Fibroblast of skin of right quadriceps (primary cell): Measurements from ENCODE around the gene TMEM181.
"Not testable (repeated sequence)": the region's sequence is repeated elsewhere in the genome, so short reads cannot be mapped to it uniquely, and the experiment has no call there.

Source experiments
- DNase-seq: peaks from one replicate; pipeline ENCODE4 v3.0.0-alpha.2; 2013

The TMEM181 gene, protein sequence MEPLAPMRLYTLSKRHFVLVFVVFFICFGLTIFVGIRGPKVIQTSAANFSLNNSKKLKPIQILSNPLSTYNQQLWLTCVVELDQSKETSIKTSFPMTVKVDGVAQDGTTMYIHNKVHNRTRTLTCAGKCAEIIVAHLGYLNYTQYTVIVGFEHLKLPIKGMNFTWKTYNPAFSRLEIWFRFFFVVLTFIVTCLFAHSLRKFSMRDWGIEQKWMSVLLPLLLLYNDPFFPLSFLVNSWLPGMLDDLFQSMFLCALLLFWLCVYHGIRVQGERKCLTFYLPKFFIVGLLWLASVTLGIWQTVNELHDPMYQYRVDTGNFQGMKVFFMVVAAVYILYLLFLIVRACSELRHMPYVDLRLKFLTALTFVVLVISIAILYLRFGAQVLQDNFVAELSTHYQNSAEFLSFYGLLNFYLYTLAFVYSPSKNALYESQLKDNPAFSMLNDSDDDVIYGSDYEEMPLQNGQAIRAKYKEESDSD

DNA sequence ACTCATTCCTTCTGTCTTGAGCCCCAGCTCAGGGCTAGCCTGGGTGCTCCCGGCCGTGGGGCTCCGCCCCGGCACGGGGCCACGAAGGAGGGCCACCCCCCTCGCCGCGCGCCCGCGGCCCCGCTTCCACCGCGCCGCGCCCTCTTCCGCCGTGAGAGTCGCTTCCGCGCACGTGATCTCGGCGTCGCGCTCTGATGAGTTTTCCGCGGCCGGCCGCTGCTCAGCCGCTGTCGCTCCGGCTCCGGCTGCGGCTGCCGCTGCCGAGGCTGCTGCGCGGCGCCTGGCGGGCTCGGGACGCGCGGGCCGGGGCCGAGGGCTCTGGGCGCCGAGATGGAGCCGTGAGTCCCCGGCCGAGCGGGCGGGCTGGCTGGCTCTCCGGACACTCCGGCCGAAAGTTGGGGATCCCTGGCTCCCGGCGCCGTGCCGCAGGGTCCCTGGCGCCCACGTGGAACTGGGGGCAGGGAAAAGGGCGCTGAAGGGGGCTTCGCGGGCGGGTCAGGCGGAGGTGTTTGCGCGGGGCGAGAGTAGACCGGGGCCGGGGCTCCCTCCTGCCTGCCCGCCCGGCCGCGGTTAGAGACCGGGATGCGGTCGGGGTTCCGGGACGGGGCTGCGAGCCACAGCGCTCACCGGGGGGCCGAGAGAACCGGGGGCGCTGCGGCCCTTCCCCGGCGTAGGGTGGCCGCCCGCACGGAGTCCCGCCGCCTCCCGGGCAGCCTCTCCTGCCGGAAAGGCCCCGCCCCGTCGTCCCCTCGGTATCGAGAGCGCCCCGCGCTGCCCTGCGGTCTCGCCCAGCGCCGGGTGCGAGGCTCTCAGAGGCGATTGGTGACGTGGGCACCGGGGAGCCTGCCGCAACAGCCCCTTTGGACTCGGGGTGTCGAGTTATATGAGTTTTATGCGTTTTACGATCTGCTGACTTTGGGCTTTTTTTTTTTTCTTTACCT is at the start of gene TMEM181:
Gene TMEM181 (plus strand): TSS at position 197 of the 941 bp plus-strand sequence. CDS start 134 bp downstream, at position 331.
- peak; percentile 84 for DNase-seq

DNA sequence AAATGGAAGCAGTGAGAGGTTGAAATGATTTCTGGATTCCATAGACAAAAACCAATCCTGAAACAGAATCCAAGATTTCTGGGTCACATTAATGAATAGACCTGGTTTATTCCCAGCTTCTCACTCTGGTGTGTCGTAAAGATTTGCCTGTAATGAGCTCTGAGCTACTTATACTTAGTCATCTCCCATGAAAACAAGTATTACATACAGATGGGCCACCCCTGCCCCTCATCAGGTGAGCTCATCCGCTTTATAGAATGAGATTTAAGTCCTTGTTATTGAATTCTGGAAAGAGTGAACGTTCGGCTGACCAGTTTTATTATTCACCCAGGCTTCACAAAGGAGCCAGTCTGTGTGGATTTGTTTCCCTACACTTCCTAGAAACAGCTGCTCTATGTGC is 47.1 kb upstream of the TMEM181 start:
- DNase-seq = no peak

- no peak for DNase-seq
Measured at GRCh38 chr6:158514176-158514575, 45.7 kb upstream of the TMEM181 start.

DNA sequence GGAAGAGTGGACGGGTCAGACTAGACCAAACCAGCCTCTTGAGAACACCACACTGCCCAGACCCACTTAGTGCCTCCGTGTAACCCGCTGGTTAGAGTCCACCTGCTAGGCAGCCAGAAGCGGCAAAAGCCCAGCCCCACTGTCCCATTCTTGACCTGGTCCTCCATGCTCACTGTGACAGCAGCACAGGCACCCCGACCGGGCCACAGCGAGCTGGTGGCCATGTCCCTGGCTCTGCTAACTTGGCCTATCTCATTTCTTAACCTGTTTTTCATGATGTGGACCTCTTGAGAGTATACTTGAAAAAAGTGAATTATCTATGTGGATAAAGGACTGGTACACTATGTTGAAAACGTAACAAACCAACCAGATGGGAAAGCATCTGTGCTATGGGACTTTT is 44.9 kb upstream of the TMEM181 start:
- no peak for DNase-seq

DNA sequence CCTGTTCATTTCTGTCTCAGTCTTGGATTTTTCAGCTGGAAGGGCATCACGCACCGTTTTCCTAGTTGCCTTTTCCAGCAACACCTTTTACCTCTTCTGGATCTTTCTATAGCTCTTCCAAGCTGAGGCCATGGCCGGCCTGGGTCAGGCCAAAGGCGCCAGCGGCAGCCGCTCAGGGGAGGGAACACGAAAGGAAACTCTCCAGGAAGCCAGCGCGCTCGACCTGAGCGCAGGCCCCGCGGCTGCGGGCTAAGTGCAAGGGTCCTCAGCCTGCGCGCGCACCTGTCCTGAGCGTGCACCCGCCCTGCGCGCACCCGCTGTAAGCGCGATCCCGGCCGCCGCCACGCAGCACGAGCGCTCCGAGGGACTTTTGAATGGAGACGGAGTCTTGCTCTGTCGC is 43.8 kb upstream of the TMEM181 start:
- DNase-seq = no peak

DNA sequence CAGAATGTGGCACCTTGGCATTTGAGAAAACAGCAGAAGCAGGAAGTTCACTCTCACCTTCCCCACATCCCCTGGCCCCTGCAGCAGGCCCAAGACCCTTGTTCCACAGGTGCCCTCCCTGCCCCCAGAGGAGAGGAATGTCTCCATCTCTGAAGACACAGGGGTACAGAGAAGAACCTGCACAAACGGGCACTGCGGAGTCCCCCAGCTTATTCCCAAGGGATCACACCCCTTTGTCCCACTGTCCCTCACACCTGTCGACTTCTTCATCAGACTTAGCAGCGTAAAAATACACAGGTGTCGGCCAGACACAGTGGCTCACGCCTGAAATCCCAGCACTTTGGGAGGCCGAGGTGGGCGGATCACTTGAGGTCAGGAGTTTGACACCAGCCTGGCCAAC is 42.9 kb upstream of the TMEM181 start:
- DNase-seq = no peak

- DNase-seq = no peak
Measured at GRCh38 chr6:158517581-158517980, 42.3 kb upstream of the TMEM181 start.

- peak; percentile 79 for DNase-seq
Measured at GRCh38 chr6:158518191-158519127, 41.4 kb upstream of the TMEM181 start.

GRCh38 chr6:158519300-158519699 is 40.6 kb upstream of the TMEM181 start:
- DNase-seq = no peak

GRCh38 chr6:158519761-158520160 is 40.1 kb upstream of the TMEM181 start:
- no peak for DNase-seq

DNA sequence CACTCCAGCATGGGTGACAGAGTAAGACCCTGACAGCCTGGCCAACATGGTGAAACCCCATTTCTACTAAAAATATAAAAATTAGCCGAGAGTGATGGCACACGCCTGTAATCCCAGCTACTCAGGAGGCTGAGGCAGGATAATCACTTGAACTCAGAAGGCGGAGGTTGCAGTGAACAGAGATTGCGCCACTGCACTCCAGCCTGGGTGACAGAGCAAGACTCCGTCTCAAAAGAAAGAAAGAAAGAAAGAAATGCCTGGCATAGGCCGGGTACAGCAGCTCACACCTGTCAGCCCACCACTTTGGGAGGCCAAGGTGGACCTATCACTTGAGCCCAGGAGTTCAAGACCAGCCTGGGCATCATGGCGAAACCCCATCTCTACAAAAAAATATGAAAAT is 38.9 kb upstream of the TMEM181 start:
- not testable (repeated sequence) for DNase-seq

DNA sequence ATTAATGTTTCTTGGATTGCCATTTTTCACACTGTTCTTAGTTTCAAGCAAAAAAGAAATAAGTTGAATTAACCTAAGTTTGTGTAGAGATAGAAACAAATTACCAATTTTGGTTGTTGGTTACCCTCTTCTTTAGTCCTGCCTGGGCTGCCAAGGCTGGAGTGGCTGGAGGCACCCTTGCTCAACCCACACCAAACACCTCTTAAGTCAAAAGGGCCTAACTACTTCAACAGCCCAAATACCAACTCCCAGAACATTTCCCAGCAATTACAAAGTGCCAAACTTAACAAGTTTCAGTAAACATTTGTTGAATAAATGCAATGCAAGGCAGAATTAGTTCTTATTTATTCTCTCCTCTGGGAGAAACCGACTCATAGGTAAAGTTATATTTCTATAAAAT is 38.1 kb upstream of the TMEM181 start:
- no peak for DNase-seq

- no peak for DNase-seq
Measured at GRCh38 chr6:158522616-158523015, 37.3 kb upstream of the TMEM181 start.

DNA sequence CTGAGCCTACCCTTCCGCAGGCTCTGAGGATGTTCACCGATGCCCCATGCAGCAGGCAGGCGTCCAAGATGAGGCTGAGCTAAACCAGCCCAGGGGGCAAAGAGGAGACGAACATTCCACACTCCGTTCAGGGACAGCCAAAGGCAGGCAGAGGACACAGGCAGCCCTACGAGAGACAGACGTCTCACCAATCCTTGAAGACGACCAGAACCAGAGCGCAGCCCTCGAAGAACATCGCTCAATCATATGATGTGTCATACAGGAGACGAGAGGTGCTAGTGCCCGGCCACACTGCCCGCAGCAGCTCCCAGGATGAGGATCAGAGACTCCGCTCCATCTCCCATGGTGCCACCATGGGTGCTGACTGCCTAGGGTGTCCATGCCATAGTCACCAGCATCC is 35.6 kb upstream of the TMEM181 start:
- DNase-seq = no peak

DNA sequence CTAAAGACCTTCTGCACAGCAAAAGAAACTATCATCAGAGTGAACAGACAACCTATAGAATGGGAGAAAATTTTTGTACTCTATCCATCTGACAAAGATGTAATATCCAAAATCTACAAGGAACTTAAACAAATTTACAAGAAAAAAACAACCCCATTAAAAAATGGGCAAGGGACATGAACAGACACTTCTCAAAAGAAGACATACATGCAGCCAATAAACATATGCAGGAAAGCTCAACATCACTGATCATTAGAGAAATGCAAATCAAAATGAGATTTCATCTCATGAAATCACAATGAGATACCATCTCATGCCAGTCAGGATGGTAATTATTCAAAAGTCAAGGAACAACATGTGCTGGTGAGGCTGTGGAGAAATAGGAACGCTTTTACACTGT is 32.0 kb upstream of the TMEM181 start:
- not testable (repeated sequence) for DNase-seq

GRCh38 chr6:158528826-158529225 is 31.1 kb upstream of the TMEM181 start:
- DNase-seq = no peak

DNA sequence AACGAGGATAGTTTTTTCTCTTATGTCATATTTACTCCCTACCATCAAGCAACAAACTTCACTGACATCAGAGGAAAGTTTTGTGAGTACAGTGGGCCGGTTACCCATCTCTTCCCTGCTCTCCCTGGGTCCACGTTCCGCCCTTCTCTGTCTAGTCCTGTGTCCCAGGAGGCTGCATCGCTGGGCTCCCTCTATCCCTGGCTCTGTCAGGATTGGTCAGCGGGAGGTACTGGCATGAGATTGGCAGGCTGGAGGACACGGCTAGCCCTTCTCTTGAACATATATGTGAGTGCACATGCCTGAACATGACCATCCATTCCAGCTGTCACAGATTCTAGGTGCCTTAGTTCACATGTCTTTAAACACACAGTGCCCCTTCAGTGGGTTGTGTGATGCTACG is 30.3 kb upstream of the TMEM181 start:
- DNase-seq = no peak

GRCh38 chr6:158531566-158531965 is 28.3 kb upstream of the TMEM181 start:
- DNase-seq = no peak

DNA sequence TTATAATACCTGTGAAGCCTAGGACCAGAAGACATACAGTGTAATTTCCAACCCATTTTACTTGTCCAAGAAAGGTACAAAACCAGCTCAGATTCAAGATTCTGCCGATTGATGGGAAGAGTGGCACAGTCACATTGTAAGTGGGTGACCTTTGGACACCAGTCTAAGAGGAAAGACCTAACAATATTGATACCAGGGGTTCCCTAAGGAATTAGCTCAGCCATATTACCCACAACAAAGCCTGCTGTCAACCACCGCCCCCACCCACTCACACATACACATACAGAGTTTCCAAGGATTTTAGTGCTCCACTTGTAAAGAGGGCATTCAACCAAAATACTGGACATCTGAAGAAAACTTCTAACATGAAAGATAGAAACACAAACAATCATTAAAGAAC is 27.9 kb upstream of the TMEM181 start:
- no peak for DNase-seq

GRCh38 chr6:158536084-158536890 is 23.6 kb upstream of the TMEM181 start:
- peak; percentile 55 for DNase-seq
